CD14-positive monocyte (primary cell): ENCODE data around the gene NUMB. TPM values are rescaled to one million over a fixed set of nuclear protein-coding genes. Genes with fewer than 3 reads are reported as not detected.

Source experiments
- DNase-seq, 3 donors: peaks; one replicate each; pipeline ENCODE4 v3.0.0-alpha.2; 2011 to 2022
- H2AFZ ChIP-seq: 2 replicates; pipeline ENCODE4 v1.6.0; 2012; ENCODE audit warnings: mild to moderate bottlenecking, low read depth, low read length, inconsistent platforms; ENCODE audit not compliant: insufficient read depth, poor library complexity, severe bottlenecking
- H3K27ac ChIP-seq, 2 donors: 1 replicate in 1 of 2; 2 replicates in 1 of 2; pipeline ENCODE4 v1.5.1; 2012 to 2013; ENCODE audit warnings: low read length in 2 of 2, control low read depth in 1 of 2, inconsistent platforms in 1 of 2, low read depth in 1 of 2, mild to moderate bottlenecking in 1 of 2
- H3K27me3 ChIP-seq, 2 donors: one replicate each; pipeline versions ENCODE4 v1.6.0 to v1.6.1; 2011 to 2013; ENCODE audit warnings: low read length in 2 of 2; ENCODE audit not compliant: control insufficient read depth in 2 of 2, insufficient read depth in 2 of 2
- H3K36me3 ChIP-seq, 2 donors: replicated peaks in 1 of 2; 1 replicate in 1 of 2; 2 replicates in 1 of 2; pipeline versions ENCODE4 v1.5.1 to v1.6.1; 2012 to 2013; ENCODE audit warnings: low read length in 2 of 2, control low read depth in 1 of 2, inconsistent platforms in 1 of 2, mild to moderate bottlenecking in 1 of 2; ENCODE audit not compliant: insufficient read depth in 2 of 2, control insufficient read depth in 1 of 2
- H3K4me1 ChIP-seq, 2 donors: 1 replicate in 1 of 2; 2 replicates in 1 of 2; pipeline versions ENCODE4 v1.5.1 to v1.6.1; 2012 to 2013; ENCODE audit warnings: low read length in 2 of 2, control low read depth in 1 of 2, inconsistent platforms in 1 of 2, mild to moderate bottlenecking in 1 of 2, moderate library complexity in 1 of 2; ENCODE audit not compliant: insufficient read depth in 2 of 2, control insufficient read depth in 1 of 2
- H3K4me2 ChIP-seq: replicated peaks from 2 replicates; pipeline ENCODE3; 2012; ENCODE audit warnings: low read length, moderate library complexity, mild to moderate bottlenecking; ENCODE audit not compliant: poor library complexity, severe bottlenecking; ENCODE audit errors: extremely low read depth
- H3K4me3 ChIP-seq, 3 experiments: fragments of 200-600 bp in 1 of 3; sonication (generic) in 1 of 3; replicated peaks in 1 of 3; 1 replicate in 2 of 3; 2 replicates in 1 of 3; pipeline ENCODE4 v1.5.1; 2011 to 2013; ENCODE audit warnings: low read length in 3 of 3, mild to moderate bottlenecking in 3 of 3, control low read depth in 2 of 3, low read depth in 2 of 3, inconsistent platforms in 1 of 3, moderate library complexity in 1 of 3
- H3K79me2 ChIP-seq: 2 replicates; pipeline ENCODE4 v1.6.0; 2012; ENCODE audit warnings: mild to moderate bottlenecking, control low read depth, inconsistent platforms, low read length, moderate library complexity; ENCODE audit not compliant: insufficient read depth
- H3K9ac ChIP-seq: 2 replicates; pipeline ENCODE4 v1.6.0; 2017; ENCODE audit warnings: low read length, mild to moderate bottlenecking; ENCODE audit not compliant: insufficient read depth, poor library complexity, severe bottlenecking
- H3K9me3 ChIP-seq, 2 donors: replicated peaks in 1 of 2; 1 replicate in 1 of 2; 2 replicates in 1 of 2; pipeline versions ENCODE4 v1.5.1 to v1.6.1; 2012 to 2013; ENCODE audit warnings: low read length in 2 of 2, control low read depth in 1 of 2; ENCODE audit not compliant: control insufficient read depth in 1 of 2, insufficient read depth in 1 of 2
- H4K20me1 ChIP-seq: 2 replicates; pipeline ENCODE4 v1.6.0; 2012; ENCODE audit warnings: mild to moderate bottlenecking, low read length, control low read depth, moderate library complexity; ENCODE audit not compliant: insufficient read depth
- H3K27ac Mint-ChIP-seq, 7 donors: one replicate each; pipeline ENCODE4 v1.8.0; 2020; ENCODE audit warnings: mild to moderate bottlenecking in 7 of 7, mixed read lengths in 7 of 7, moderate library complexity in 6 of 7, inconsistent platforms in 2 of 7
- H3K27me3 Mint-ChIP-seq, 3 donors: one replicate each; pipeline ENCODE4 v1.8.0; 2021 to 2022; ENCODE audit warnings: low read depth in 3 of 3, mild to moderate bottlenecking in 3 of 3, mixed read lengths in 3 of 3, moderate library complexity in 3 of 3, inconsistent platforms in 1 of 3
- H3K36me3 Mint-ChIP-seq, 2 donors: one replicate each; pipeline ENCODE4 v1.8.0; 2020; ENCODE audit warnings: mixed read lengths in 2 of 2, inconsistent platforms in 1 of 2, mild to moderate bottlenecking in 1 of 2
- H3K4me1 Mint-ChIP-seq: one replicate; pipeline ENCODE4 v1.8.0; 2020; ENCODE audit warnings: mild to moderate bottlenecking, mixed read lengths
- H3K4me3 Mint-ChIP-seq, 2 donors: one replicate each; pipeline ENCODE4 v1.8.0; 2020; ENCODE audit warnings: mild to moderate bottlenecking in 2 of 2, mixed read lengths in 2 of 2, moderate library complexity in 1 of 2
- H3K9me3 Mint-ChIP-seq, 7 donors: one replicate each; pipeline ENCODE4 v1.8.0; 2020 to 2022; ENCODE audit warnings: mixed read lengths in 7 of 7, mild to moderate bottlenecking in 6 of 7, moderate library complexity in 6 of 7, inconsistent platforms in 2 of 7
- CTCF ChIP-seq: fragments of 200-600 bp; IDR thresholded peaks from one replicate; pipeline ENCODE4 v1.8.0; 2022; ENCODE audit warnings: antibody characterized with exemption, mild to moderate bottlenecking
- WGBS: methylation state at CpG from one replicate; pipeline ENCODE4 v1.1.5; 2013; ENCODE audit warnings: missing lambda C conversion rate; ENCODE audit not compliant: insufficient coverage; 5-methylcytosine and 5-hydroxymethylcytosine counted together
- intact Hi-C, 2 donors: fragments of 100-400 bp; cut with micrococcal nuclease; formaldehyde crosslinking; loops; one replicate each; pipeline versions ENCODE4 v1.15.0 to v1.15.1; 2023
- polyA plus RNA-seq, 3 donors: library from polyadenylated mRNA; depleted of rRNA in 1 of 3; unstranded in 2 of 3; stranded (reverse) in 1 of 3; fragments of 300-500 nt in 2 of 3; fragments of >200 nt in 1 of 3; fragmentation: Illumina TruSeq in 2 of 3; gene quantifications; 1 replicate in 2 of 3; 2 replicates in 1 of 3; pipeline ENCODE4 v1.2.3, GENCODE V29; 2012 to 2021

The NUMB gene
- polyA plus RNA-seq, 3 donors = 83.4 to 223 (median 126) TPM

- H3K4me1 Mint-ChIP-seq = peaks cover 13% of the 10 kb centered on the region
- intact Hi-C loops = no loop called here
- Histone ChIP-seq H3K4me2 (no peak overlapping the region), H3K27me3 (no peaks in the 10 kb centered on the region), H4K20me1 (peaks cover 22% of the 10 kb centered on the region), H3K9me3 (no peaks in the 10 kb centered on the region), H3K4me1 (peaks cover 9 to 16% of the 10 kb centered on the region in 2 donors), H3K27ac (no peak overlapping the region), H3K36me3 (no peaks in the 10 kb centered on the region), H3K79me2 (no peaks in the 10 kb centered on the region), H2AFZ (no peak overlapping the region), H3K4me3 (no peak overlapping the region), H3K9ac (no peak overlapping the region)
- no peak overlapping the region for H3K4me3 Mint-ChIP-seq
- TF ChIP-seq CTCF = no peak
- peaks cover 0 to 3% of the 10 kb centered on the region in 2 donors for H3K36me3 Mint-ChIP-seq
- peaks cover 0 to 2% (median 0%) of the 10 kb centered on the region in 7 donors for H3K9me3 Mint-ChIP-seq
- WGBS = 98% methylated on average over 7 of the region's 7 CpGs
- H3K27me3 Mint-ChIP-seq = peaks cover 3 to 17% (median 13%) of the 10 kb centered on the region in 3 donors
- DNase-seq = peak in 1 of 3 donors; percentile 2
- no peak overlapping the region for H3K27ac Mint-ChIP-seq
These were observed 192.0 kb downstream of the NUMB start for GRCh38 chr14:73266317-73266716.

GRCh38 chr14:73265721-73266046 is 192.7 kb downstream of the NUMB start:
- peaks cover 15% of the 10 kb centered on the region for H4K20me1 ChIP-seq
- H3K4me2 ChIP-seq = no peak overlapping the region
- H3K4me3 ChIP-seq = no peak overlapping the region
- no peaks in the 10 kb centered on the region for H3K36me3 ChIP-seq
- no peak overlapping the region for H2AFZ ChIP-seq
- peaks cover 8% of the 10 kb centered on the region for H3K4me1 Mint-ChIP-seq
- WGBS = 100% methylated on average over 1 of the region's 3 CpGs
- no peaks in the 10 kb centered on the region for H3K27me3 ChIP-seq
- peaks cover 0 to 2% of the 10 kb centered on the region in 2 donors for H3K36me3 Mint-ChIP-seq
- H3K27ac ChIP-seq = no peak overlapping the region
- no peak for DNase-seq
- no peaks in the 10 kb centered on the region for H3K79me2 ChIP-seq
- no peak for TF ChIP-seq CTCF
- intact Hi-C loops = no loop called here
- peak overlapping the region in 1 of 7 donors; percentile 71 for H3K27ac Mint-ChIP-seq
- H3K4me1 ChIP-seq = peaks cover 7 to 12% of the 10 kb centered on the region in 2 donors
- H3K4me3 Mint-ChIP-seq = no peak overlapping the region
- H3K27me3 Mint-ChIP-seq = peaks cover 5 to 15% (median 8%) of the 10 kb centered on the region in 3 donors
- no peak overlapping the region for H3K9ac ChIP-seq
- no peaks in the 10 kb centered on the region for H3K9me3 ChIP-seq
- H3K9me3 Mint-ChIP-seq = peaks cover 0 to 2% (median 0%) of the 10 kb centered on the region in 7 donors
